Measurements from ENCODE around the gene GSPT1. TPM values are rescaled to one million over a fixed set of nuclear protein-coding genes. Genes with fewer than 3 reads are reported as not detected.
A peak's percentile ranks its signal among the peaks of the same experiment; 100 is the strongest.

The GSPT1 gene
- polyA plus RNA-seq, 1 of the 3 experiments (the other 2 are of a cell fraction) = 41.5 TPM

- H3K27me3 ChIP-seq (ENCODE audit: insufficient read depth) = no peaks in the 10 kb centered on the region
- peak overlapping the region; percentile 76 for H2AFZ ChIP-seq (ENCODE audit: low read depth)
- H3K27ac ChIP-seq (ENCODE audit: low read depth in 2 of 2, low read length in 1 of 2) = peak overlapping the region; percentile 67 to 79
- peak overlapping the region; percentile 72 to 92 for H3K4me3 ChIP-seq (ENCODE audit: low read depth in 2 of 2, low read length in 1 of 2)
- ChIA-PET POLR2A (no interaction called here), CTCF (interaction anchor here (1.2 to 1.3 kb wide), 2 partner anchors 17 to 216 kb away, joined by 3 read pairs; no protein-coding TSS in a partner anchor)
- TF ChIP-seq SMC3 (IDR thresholded peaks at IDR 0.05; ENCODE audit: low read depth, low read length) (no peak), FOSL2 (IDR thresholded peaks at IDR 0.05; ENCODE audit: borderline replicate concordance, low read depth) (no peak)
- H3K4me1 ChIP-seq (ENCODE audit: control insufficient read depth in 1 of 2, insufficient read depth in 2 of 2, low read depth in 1 of 2, low read length in 1 of 2) = no peaks in the 10 kb centered on the region; a peak in 2 of 4 replicates
- no peaks in the 10 kb centered on the region for H3K9me2 ChIP-seq
- peak overlapping the region; percentile 86 for H3K4me2 ChIP-seq
- peak overlapping the region; percentile 79; the same call in 1 of the 2 replicates for H3K9ac ChIP-seq
- H3F3A ChIP-seq (replicated peaks; ENCODE audit: insufficient read depth) = peaks cover 12% of the 10 kb centered on the region
- peaks cover 12 to 31% of the 10 kb centered on the region in 2 experiments for H3K36me3 ChIP-seq (replicated peaks in 1 of 2; ENCODE audit: control insufficient read depth in 1 of 2, insufficient read depth in 2 of 2, low read length in 1 of 2)
- WGBS (ENCODE audit: low lambda C conversion rate) = 16% methylated on average over 28 of the region's 33 CpGs
- DNase-seq = peak; percentile 25
- H3K9me3 ChIP-seq = no peaks in the 10 kb centered on the region
- 0 out of 2 replicates have a peak, but pooled peaks cover 5% of the 10 kb centered on the region for H4K20me1 ChIP-seq (ENCODE audit: insufficient read depth)
- peaks cover 92% of the 10 kb centered on the region for H3K79me2 ChIP-seq (ENCODE audit: insufficient read depth)
Observed at GRCh38 chr16:11852092-11852809, 63.5 kb downstream of the GSPT1 start.

GRCh38 chr16:11851294-11852091 lies 64.3 kb downstream of the GSPT1 start, which contains the start of gene RSL1D1:
TSS of gene RSL1D1 (minus strand) at chr16:11851542. CDS start at chr16:11851512, 30 bp downstream.
- peak; percentile 99 for DNase-seq
- Histone ChIP-seq H3K4me2 (peak within 1 kb of the TSS; percentile 86), H3K27me3 (ENCODE audit: insufficient read depth) (no peaks in the 10 kb centered on the region), H3K4me1 (ENCODE audit: control insufficient read depth in 1 of 2, insufficient read depth in 2 of 2, low read depth in 1 of 2, low read length in 1 of 2) (no peaks in the 10 kb centered on the region; a peak in 2 of 4 replicates), H3K36me3 (replicated peaks in 1 of 2; ENCODE audit: control insufficient read depth in 1 of 2, insufficient read depth in 2 of 2, low read length in 1 of 2) (peaks cover 20 to 39% of the 10 kb centered on the region in 2 experiments), H3K9me3 (no peaks in the 10 kb centered on the region), H2AFZ (ENCODE audit: low read depth) (peak within 1 kb of the TSS; percentile 76), H3K4me3 (ENCODE audit: low read depth in 2 of 2, low read length in 1 of 2) (peak within 1 kb of the TSS; percentile 72 to 92), H3K9me2 (no peaks in the 10 kb centered on the region), H3F3A (replicated peaks; ENCODE audit: insufficient read depth) (peaks cover 8% of the 10 kb centered on the region), H4K20me1 (ENCODE audit: insufficient read depth) (0 out of 2 replicates have a peak, but pooled peaks cover 5% of the 10 kb centered on the region), H3K27ac (ENCODE audit: low read depth in 2 of 2, low read length in 1 of 2) (peak within 1 kb of the TSS; percentile 78 to 79), H3K79me2 (ENCODE audit: insufficient read depth) (peaks cover 92% of the 10 kb centered on the region), H3K9ac (peak within 1 kb of the TSS; percentile 79)
- CTCF ChIA-PET = interaction anchor here (0.8 to 1.3 kb wide), 4 partner anchors 16 to 456 kb away, joined by 3 read pairs; no protein-coding TSS in a partner anchor
- POLR2A ChIA-PET = interaction anchor here (0.9 to 1.0 kb wide), 2 partner anchors 54 to 64 kb away, joined by 3 read pairs; partner anchors contain the start of genes GSPT1 and ZC3H7A
- TF ChIP-seq CTCF (IDR thresholded peaks at IDR 0.05) = no peak
- no peak for TF ChIP-seq FOXJ3 (CRISPR knock-in tag; IDR thresholded peaks at IDR 0.05)
- no peak for TF ChIP-seq FOSL2 (IDR thresholded peaks at IDR 0.05; ENCODE audit: borderline replicate concordance, low read depth)
- TF ChIP-seq NRF1 (IDR thresholded peaks at IDR 0.05; ENCODE audit: low read depth, low read length) = peak; percentile 96
- 0 out of 2 replicates have a peak, but pooled peaks have one; percentile 6 for TF ChIP-seq REST (IDR thresholded peaks at IDR 0.05; ENCODE audit: low read depth, low read length)
- TF ChIP-seq TAF1 (IDR thresholded peaks at IDR 0.05; ENCODE audit: borderline replicate concordance, low read depth, low read length) = peak; percentile 93
- TF ChIP-seq GABPA (IDR thresholded peaks at IDR 0.05; ENCODE audit: low read depth) = peak; percentile 93
- peak; percentile 93 for TF ChIP-seq YY1 (IDR thresholded peaks at IDR 0.05; ENCODE audit: low read depth)
- peak; percentile 64 for TF ChIP-seq ELF1 (IDR thresholded peaks at IDR 0.05)
- TF ChIP-seq MXI1 (IDR thresholded peaks at IDR 0.05; ENCODE audit: low read depth, low read length) = peak; percentile 98
- peak; percentile 95 for TF ChIP-seq MAX (IDR thresholded peaks at IDR 0.05; ENCODE audit: low read depth)
- TF ChIP-seq POLR2AphosphoS5 (IDR thresholded peaks at IDR 0.05; ENCODE audit: low read depth, low read length) = peak; percentile 98
- peak; percentile 40; the same call in 1 of the 2 replicates for TF ChIP-seq SIN3A (IDR thresholded peaks at IDR 0.05; ENCODE audit: borderline replicate concordance, low read depth, low read length)
- 1% methylated on average over 32 of the region's 57 CpGs for WGBS (ENCODE audit: low lambda C conversion rate)
